AG09309 (cell line): ENCODE data around the gene DNAH12.
A peak's percentile ranks its signal among the peaks of the same experiment; 100 is the strongest.
"Not testable (repeated sequence)": the region's sequence is repeated elsewhere in the genome, so short reads cannot be mapped to it uniquely, and the experiment has no call there.

Source experiments
- DNase-seq: peaks from one replicate; pipeline ENCODE4 v3.0.0-alpha.2; 2010; ENCODE audit warnings: low read depth
- H3K4me3 ChIP-seq: 2 replicates; pipeline ENCODE4 v1.5.1; 2011; ENCODE audit warnings: mild to moderate bottlenecking, low read depth, low read length, moderate library complexity; ENCODE audit not compliant: control insufficient read depth
- TF ChIP-seq, protein P1 (sequence below): IDR thresholded peaks from 2 replicates; pipeline ENCODE4 v1.5.1; 2011; ENCODE audit warnings: mild to moderate bottlenecking, low read depth, low read length, inconsistent platforms; ENCODE audit not compliant: insufficient read depth, control insufficient read depth; ENCODE audit errors: missing control alignments

The DNAH12 gene

GRCh38 chr3:57446318-57446841 is 97.8 kb downstream of the DNAH12 start:
- TF ChIP-seq, protein P1, sequence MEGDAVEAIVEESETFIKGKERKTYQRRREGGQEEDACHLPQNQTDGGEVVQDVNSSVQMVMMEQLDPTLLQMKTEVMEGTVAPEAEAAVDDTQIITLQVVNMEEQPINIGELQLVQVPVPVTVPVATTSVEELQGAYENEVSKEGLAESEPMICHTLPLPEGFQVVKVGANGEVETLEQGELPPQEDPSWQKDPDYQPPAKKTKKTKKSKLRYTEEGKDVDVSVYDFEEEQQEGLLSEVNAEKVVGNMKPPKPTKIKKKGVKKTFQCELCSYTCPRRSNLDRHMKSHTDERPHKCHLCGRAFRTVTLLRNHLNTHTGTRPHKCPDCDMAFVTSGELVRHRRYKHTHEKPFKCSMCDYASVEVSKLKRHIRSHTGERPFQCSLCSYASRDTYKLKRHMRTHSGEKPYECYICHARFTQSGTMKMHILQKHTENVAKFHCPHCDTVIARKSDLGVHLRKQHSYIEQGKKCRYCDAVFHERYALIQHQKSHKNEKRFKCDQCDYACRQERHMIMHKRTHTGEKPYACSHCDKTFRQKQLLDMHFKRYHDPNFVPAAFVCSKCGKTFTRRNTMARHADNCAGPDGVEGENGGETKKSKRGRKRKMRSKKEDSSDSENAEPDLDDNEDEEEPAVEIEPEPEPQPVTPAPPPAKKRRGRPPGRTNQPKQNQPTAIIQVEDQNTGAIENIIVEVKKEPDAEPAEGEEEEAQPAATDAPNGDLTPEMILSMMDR: no peak
- DNase-seq: peak; percentile 4
- H3K4me3 ChIP-seq: no peak overlapping the region

- no peak overlapping the region for H3K4me3 ChIP-seq
- no peak for DNase-seq
- TF ChIP-seq, protein P1: no peak
Measured at GRCh38 chr3:57444469-57444868, 99.7 kb downstream of the DNAH12 start.

DNA sequence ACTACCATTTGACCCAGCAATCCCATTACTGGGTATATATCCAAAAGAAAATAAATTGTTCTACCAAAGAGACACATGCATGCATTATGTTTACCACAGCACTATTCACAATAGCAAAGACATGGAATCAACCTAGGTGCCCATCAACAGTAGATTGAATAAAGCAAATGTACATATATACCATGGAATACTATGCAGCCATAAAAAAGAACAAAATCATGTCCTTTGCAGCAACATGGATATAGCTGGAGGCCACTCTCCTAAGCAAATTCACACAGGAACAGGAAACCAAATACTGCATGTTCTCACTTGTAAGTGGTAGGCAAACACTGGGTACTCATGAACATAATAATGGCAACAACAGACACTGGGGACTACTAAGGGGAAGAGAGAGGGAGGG is 104.0 kb downstream of the DNAH12 start:
- DNase-seq, H3K4me3 ChIP-seq: not testable (repeated sequence)

DNA sequence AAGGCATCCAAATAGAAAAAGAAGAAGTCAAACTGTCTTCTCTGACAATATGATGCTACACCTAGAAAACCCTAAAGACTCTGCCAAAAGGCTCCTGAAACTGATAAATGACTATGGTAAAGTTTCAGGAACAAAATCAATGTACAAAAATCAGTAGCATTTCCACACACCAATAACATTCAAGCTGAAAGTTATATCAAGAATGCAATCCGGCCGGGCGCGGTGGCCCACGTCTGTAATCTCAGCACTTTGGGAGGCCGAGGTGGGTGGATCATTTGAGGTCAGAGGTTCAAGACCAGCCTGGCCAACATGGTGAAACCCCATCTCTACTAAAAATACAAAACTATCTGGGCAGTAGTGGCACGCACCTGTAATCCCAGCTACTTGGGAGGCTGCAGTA is 105.7 kb downstream of the DNAH12 start:
- not testable (repeated sequence) for DNase-seq, H3K4me3 ChIP-seq

GRCh38 chr3:57436195-57436761 is 107.9 kb downstream of the DNAH12 start:
- DNase-seq: no peak
- H3K4me3 ChIP-seq: no peak overlapping the region
- TF ChIP-seq, protein P1: no peak

GRCh38 chr3:57434041-57434440 is 110.1 kb downstream of the DNAH12 start:
- TF ChIP-seq, protein P1: peak; percentile 64

GRCh38 chr3:57423335-57423734 is 120.8 kb downstream of the DNAH12 start:
- no peak for DNase-seq
- no peak overlapping the region for H3K4me3 ChIP-seq
- TF ChIP-seq, protein P1: no peak

More at GRCh38 chr3:57434041-57434440, 110.1 kb downstream of the DNAH12 start:
- peak; percentile 8 for DNase-seq
- H3K4me3 ChIP-seq: no peak overlapping the region

- TF ChIP-seq, protein P1: no peak
- DNase-seq: no peak
- H3K4me3 ChIP-seq: no peak overlapping the region
Measured at GRCh38 chr3:57421336-57421735, 122.8 kb downstream of the DNAH12 start.
